HG03103 (cell line): ENCODE results near the gene ITPRID2.

ENCODE experiments used
- ATAC-seq: cut with Tn5 transposase; IDR thresholded peaks from one replicate; pipeline ENCODE4 v1.9.1; 2021; ENCODE audit warnings: low read depth; ENCODE audit not compliant: unreplicated experiment

The ITPRID2 gene

DNA sequence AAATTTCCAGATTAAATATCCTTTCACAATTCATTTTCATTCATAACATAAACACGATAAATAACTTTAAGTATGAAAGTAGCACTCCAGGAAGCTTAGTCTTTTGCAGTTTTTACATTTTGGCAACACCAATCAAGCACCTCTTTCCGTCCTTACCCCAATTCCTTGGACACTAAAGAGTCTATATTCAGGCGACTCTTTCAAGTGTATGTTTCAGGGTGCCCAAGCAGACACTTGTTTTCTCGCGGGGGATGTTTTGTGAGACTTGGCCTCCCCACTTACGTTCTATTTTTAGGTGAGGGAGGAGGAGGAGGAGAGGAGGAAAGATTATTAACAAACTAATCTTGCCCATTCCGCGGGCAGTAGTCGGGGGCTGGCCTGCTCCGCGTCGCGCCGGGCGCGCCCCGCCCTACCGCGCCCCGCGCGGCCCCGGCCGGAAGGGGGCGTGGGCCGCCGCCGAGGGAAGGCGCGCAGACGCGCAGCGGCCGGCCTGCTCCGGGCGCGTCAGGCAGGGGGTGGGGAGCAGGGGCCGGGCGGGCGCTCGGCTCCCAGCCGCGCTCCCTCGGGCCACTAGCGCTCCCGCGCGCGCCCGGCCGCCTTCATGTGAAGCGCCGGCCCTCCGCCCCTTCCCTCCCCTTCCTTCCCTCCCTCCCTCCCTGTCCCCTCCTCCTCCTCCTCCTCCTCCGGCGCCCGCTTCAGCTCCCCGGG is at the start of gene ITPRID2:
Gene ITPRID2, plus strand, starts transcription at position 473 of the 708 bp plus-strand sequence. CDS start 337 bp downstream, outside the sequence.
- ATAC-seq: peak; percentile 87

DNA sequence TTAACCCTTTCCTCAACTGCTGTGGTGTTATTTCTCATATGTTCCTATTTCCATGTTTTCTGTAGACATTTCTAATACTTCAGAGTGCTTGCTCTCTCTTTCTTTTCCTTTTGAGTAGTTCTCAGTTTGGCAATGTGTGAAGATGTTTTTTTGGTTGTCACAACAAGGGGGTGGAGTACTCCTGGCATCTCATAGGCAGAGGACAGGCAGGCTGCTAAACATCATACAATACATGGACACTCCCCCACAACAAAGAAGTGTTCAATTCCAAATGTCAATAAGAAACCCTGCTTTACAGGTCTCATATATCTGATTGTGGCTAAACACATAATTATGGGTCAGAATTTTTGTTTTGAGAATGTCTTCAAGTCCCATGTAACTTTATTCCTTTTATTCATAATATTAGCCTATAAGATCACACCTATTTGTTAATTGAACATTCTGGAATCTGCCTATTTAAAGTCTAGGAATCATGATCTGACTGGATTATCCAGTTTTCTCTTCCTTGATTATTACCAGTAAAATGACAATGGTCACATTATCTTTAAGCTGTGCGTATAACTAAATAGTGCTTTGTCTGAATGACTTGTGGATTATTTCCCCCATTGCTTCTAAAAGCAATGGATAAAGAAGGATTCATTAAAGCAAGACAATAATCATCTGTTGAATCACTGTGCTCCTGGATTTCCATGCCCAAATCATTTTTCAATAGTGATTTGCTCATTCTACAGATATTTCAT is 46.8 kb upstream of the ITPRID2 start:
- no peak for ATAC-seq

DNA sequence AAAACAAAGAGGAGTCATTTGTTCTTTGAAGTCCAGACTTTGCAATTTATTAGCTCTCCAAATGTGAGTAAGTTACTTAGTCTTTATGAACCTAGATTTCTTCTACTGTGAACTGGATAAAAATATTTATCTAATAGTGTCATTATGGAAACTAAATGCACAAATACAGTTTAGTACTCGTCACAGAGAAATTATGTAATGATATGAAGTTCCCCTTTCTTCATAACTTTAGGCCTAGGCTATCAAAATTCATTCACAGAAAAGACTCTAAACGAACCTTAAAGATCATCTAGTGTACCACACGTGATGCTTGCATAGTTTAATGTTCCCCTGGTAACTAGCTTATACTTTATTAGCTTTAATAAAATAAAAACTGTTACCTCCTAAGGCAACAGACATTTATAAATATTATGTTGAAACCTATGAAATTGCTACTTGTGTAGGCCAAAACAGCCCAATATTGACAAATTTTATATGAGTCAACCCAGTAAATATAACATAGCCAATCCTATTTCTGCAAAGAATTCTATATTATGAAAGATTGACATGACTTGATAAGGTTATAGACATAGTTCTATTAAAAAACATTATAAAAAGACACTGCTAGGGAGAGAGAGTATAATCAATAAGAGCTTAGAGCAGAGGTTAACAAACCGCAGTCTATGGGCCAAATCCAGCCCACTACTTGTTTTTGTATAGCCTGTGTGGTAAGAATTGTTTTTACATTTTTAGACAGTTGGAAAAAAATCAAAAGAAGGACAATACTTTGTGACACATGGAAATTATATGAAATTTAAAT is 44.9 kb upstream of the ITPRID2 start:
- no peak for ATAC-seq

DNA sequence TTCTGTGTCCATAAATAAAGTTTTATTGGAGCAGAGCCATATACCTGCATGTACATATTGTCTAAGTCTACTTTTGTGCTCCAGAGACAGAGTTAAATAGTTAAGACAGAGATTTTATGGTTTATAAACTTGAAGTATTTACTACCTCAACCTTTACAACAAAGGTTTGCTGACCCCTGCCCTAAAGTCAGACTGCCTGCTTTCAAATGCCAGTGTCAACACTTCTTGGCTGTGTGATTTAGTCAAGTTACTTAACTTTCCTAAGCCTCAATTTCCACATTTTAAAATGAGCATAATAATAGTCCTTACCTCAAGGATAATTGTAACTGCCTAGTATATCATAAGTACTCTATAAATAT is 44.4 kb upstream of the ITPRID2 start:
- ATAC-seq: no peak

DNA sequence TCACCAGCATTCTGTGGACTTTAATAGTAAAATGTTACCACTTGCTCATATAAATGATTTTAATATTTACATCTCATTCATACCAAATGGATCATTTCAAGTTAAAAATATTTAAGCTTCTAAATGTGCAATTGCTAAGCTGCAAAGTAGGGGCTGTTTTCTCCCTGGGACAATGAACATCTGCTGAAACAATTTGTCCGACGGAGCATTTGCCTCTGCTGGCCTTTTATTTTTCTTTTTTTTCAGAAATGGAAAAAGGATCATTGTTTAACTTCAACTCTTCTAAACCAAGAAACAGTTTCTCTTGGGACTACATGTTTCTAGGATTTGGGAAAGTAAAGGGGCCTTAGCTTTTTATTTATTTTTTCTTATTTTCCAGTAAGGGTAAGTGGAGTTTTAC is 43.8 kb upstream of the ITPRID2 start:
- no peak for ATAC-seq

DNA sequence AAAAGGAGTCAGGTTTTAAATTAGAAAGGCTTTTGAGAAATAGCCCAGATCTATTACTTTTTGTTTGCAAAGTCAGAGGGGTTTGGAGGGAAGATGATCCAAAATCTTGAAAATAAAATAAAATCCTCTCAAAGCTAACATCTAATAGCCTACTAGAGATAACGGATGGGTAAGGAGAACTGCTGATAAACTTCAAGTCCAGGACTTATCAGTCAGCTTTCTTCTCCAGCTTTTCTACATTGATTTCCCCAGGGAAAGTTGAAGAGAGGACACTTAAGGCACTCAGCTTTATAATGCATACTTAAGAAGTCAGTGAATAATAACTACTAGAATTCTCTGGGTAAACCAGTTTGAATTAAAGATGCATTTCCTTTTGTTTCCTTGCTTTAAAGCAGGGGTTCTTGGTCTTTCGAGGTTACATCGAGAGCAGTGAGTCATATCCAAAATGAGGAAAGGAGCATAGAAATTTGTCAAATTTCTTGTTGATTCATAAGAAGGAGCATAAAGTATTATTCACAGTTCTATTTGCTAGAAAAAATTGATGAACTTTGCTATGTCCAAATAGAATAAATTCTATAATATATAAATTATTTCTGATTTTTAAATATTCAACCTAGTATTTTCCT is 43.2 kb upstream of the ITPRID2 start:
- ATAC-seq: no peak

DNA sequence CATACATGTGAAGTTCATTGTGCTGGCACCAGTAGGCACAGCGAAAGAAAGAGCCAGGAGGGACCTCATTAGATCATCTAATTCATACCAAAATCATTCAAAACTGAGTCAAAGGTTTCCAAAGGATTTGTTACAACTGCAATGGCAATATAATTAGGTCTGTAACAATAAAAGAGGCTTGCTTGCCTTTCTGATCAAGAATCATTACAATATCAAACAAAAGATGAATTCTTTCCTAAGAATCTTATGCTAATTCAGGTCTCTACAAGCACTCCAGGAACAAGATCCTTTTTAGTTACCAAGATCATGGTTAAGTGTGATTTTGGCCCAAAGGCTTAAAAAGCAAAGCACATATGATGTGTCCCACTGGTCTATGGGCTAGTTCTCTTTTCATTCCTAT is 41.9 kb upstream of the ITPRID2 start:
- no peak for ATAC-seq

DNA sequence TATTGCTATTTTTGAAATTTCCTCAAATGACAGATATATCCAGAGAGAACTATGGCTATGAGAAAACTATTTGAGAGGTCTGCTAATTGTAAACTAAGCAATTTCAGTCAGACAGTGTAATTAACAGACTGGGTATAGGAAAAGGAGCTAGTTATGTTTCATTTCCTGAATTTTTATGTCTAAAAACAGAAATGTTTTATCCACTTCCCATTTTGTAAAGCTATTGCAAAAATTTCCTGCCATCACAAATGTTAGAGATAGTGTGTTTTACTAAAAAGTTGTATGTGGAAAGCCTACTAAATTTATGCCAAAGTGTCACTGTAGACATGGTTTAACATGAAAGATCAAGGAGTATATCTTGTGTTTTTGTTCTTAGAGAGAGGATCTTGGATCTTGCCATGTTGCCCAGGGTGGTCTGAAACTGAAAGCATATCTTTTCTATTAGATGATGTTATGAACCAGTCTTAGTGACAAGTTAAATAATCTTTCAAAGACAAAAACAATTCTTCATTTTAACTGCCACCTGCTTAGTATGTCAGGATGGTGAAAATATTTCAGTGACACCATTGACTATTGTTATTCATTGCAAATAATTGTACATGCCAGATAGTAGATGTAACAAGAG is 40.5 kb upstream of the ITPRID2 start:
- no peak for ATAC-seq

DNA sequence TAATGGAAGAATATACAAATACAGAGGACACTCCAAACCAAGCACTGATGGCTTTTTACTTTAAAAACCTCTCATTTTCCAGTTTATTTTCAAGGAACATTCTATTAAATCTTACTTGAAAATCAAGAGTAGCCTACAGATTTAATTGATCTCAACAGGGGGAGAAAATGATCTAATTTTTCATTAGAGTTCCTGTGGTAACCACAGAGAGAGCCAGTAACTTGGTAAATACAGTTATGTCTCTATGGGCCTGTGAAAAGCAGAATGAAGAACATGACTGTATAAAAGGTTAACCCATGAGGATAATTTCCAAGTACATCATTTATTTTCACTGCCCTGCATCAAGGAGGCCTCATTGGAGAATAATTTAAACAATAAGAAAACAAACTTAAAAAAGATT is 39.8 kb upstream of the ITPRID2 start:
- no peak for ATAC-seq

DNA sequence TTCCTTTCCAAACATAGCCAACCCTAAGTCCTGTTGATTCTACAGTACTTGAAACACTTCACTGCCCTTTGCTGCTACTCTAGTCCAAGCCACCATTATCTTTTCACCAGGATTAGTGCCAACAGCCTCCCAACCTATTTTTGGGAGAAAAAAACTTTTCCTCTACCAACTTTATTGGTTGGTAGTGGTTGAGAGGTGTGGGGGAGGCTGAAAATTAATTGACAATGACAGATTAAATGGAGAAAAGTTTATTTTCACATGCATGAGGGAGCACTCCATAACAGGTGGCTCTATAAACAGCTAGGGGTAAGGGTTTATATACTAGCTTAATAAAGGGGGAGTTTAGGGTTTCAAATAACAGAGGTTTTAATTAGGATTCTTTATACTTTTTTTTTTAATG is 37.8 kb upstream of the ITPRID2 start:
- ATAC-seq: no peak

DNA sequence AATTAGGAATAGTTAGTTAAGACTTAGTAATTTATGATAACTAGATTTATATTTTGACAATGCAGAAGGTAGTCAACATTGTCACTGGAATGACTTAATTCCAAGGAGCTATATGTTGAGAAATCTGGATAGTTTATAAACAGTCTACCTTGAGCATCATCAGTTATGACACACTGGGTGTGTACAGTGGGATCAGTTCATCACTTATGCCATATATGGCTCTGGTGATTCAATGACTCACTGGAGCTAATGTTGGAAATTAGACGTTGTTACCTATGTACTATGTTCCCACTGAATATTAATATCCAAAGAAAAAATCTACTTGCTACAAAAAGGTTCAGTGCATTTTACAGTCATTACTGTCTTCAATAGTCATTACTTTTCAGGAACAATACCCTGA is 34.0 kb upstream of the ITPRID2 start:
- ATAC-seq: no peak

DNA sequence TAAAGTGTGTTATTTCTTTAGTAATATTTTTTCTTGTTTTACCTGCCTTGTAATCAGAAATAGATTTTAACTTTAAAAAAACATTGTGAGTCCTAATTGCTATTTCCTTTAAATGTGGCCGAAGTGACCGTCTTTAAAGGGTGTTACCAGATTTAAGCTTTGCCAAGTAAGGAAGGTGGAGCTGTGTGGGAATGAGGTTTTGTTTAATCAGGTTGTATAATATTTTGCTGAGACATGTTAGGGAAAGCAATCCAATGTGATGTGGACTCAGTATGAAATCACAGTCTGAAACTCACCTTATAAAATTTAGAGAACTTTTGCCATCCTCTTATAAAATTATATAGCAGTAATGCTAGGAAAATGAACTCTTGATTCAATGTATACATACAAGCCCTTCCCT is 32.9 kb upstream of the ITPRID2 start:
- ATAC-seq: no peak

DNA sequence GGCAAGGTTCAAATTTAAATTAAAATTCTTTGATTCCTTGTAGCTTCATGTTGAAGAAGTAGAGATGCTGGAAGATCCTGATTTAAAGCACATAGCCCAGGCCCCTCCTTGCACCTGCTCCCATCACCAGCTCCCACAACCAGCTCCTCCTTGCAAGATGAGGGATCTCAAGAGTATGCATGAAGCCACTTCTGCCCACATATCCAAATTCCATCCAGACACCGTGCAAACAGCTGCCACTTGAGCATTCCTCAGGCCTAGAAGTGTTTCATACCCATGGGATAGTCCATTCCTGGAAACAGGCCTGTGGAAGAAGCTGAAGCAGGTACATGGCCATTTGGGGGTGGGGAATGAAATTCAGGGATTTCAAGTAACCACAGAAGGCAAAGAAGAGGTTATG is 32.4 kb upstream of the ITPRID2 start:
- ATAC-seq: no peak

DNA sequence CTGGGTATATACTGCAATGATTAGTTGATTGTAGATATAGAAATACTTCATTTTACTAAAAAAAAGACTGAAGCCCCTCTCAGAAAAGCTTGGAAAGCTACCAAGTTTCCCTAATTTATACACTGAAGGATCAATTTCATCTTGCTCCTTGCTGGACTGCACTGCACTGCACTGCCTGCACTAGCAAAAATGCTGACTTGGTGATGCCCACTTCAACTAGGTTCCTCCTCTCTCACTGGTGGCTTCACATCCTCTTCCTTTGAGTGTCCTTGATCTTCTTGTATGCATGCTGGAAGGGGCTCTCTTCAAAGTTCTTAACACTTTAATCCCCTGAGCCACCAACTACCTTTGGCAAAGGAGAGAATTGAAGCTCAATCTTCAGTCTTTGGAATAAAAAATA is 31.7 kb upstream of the ITPRID2 start:
- ATAC-seq: no peak

DNA sequence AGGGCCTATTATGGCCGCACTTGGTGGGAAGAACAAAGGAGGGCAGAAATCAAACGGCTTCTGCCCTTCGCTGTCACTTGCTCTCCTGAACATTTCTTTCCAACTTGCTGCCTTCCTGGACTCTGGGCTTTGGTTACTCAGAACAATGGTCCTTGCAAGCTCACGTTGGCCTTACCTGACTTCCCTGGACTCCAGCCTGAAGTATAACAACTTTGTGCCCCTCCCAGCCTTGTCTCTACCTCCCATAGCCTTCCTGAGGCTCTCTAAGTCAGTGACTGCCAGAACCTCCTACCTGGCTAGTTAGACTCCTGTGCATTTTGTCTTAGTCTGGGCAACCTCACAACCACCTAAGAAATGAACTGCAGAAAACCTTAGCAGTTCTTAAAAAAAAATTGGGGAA is 30.2 kb upstream of the ITPRID2 start:
- ATAC-seq: no peak

DNA sequence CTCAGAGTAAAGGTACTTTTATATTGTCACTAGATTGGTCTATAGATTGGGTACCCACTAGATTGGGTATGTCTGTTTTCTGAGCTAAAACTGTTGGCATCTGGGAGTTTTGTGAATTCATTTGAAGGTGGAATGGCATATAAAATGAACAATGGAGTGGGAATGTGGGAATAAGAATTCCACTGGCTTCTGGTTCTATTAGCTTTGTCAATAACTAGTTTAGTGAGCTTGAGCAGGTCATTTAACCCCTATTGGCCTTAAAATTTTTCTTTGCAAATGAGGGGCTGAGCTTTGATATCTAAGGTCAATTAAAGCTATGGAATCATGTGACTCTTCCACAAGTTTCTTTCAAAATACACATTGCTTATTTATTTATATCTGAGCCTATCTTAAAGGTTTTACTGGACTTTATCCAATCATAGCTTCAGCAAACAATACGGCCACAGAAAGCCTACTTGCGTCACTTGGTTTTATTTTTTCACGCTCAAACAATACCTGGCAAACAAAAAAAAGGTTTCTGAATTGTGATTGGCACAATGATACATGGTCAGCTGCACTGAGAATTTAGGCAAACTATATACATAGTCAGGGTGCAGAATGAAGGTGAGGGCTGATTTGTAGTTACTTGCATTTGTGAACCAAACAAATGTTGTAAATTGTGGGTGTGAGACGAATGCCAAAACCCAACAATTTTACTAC is 28.8 kb upstream of the ITPRID2 start:
- ATAC-seq: no peak

DNA sequence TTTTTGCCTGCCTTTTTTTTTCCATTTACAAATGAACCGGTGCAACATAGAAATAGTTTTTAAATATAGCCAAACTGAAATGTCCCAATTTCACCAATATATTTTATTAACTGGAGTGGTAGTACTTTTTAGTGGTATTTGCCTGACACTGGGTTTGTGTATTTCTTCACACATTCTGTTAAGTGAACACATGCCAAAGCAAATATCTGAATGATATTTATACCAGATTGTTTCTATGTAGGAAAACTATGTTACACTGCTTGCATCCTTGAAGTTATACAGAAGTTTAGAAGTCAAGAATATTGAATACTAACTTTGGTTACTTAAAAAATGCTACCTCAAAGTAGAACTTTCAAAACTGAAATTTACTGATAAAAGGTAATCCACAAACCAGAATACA is 19.4 kb upstream of the ITPRID2 start:
- no peak for ATAC-seq

DNA sequence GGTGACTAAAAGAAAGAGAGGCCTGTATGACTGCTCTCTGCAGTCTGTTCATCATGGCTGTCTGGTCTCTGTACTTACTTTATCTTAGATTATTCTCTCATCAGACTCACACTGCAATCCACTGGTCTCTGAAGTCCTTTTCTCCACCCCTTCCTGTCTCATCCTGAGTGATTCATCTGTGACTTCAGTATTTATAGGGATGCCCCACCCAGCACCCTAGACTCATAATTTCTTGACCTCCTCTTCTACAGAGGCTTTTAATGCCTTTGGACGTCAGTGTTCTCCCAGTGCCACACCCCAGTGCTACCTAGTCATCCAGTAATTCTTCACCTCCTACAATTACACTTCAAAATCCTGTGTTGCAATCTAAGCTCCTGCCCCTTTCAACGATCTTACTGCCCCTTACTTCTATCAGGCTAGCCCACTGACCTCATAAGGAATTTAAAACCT is 14.9 kb upstream of the ITPRID2 start:
- no peak for ATAC-seq

DNA sequence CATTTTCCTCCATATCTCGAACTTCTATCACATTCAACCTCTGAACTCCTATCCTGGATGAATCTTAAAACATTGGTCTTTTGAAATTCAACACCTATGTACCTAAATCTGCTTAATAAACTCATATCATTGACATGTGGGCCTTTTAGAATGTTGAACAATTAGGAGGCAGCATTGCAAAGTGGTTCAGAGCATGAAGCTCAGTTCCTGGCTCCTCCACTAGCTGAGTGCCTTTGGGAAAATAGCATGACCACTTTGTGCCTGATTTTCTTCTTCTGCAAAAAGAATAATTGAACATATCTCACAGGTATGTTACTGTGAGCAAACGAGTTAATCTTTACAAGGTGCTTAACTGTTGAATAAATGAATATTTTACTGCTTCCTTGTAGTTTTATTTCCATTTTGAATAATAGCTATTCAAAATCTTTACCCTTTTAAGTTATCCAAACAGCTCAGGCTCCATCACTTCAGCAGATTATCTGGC is 14.3 kb upstream of the ITPRID2 start:
- ATAC-seq: no peak

DNA sequence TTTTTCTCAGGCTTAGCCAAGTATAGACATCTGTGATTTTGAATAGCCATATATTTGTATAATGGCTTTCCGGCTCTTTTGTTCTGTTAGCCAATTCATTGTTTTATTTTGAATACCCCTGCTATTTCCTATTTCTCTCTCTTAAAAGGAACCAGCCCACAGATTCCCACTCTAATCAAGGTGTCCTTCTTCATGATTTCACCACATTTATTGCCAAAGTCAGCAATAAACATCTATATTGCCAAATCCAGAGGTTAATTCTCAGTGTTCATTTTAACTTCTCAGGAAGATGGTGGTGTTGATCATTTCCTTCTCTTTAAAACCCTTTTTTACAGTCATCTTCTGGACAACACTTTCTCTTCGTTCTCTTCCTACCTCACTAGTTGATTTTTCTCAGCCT is 13.1 kb upstream of the ITPRID2 start:
- ATAC-seq: no peak
